Spleen (tissue), 7 donors: ENCODE measurements around the gene FAM107A.

Experiments used
- POLR2A ChIP-seq, 3 donors: fragments of 450-650 bp; IDR thresholded peaks; one replicate each; pipeline ENCODE4 v1.5.1; 2017; ENCODE audit warnings: antibody characterized with exemption in 3 of 3, mild to moderate bottlenecking in 1 of 3
- TF ChIP-seq, protein P1 (sequence below), 11 experiments: fragments of 200-600 bp in 7 of 11; fragments of 450-650 bp in 4 of 11; sonication (generic) in 4 of 11; IDR thresholded peaks in 8 of 11; conservative IDR thresholded peaks in 3 of 11; 1 replicate in 7 of 11; 2 replicates in 4 of 11; pipeline versions ENCODE4 v1.4.0 to v1.8.0; 2016 to 2021; ENCODE audit warnings: antibody characterized with exemption in 11 of 11, inconsistent platforms in 4 of 11, mild to moderate bottlenecking in 1 of 11
- donor health status: DM: no; HTN: no; CAD: no; lungs with moderate emphysema.
- donor health status: DM: no; HTN: no; CAD: no.
- donor health status: DM: no; HTN: no; CAD: no.

DNA sequence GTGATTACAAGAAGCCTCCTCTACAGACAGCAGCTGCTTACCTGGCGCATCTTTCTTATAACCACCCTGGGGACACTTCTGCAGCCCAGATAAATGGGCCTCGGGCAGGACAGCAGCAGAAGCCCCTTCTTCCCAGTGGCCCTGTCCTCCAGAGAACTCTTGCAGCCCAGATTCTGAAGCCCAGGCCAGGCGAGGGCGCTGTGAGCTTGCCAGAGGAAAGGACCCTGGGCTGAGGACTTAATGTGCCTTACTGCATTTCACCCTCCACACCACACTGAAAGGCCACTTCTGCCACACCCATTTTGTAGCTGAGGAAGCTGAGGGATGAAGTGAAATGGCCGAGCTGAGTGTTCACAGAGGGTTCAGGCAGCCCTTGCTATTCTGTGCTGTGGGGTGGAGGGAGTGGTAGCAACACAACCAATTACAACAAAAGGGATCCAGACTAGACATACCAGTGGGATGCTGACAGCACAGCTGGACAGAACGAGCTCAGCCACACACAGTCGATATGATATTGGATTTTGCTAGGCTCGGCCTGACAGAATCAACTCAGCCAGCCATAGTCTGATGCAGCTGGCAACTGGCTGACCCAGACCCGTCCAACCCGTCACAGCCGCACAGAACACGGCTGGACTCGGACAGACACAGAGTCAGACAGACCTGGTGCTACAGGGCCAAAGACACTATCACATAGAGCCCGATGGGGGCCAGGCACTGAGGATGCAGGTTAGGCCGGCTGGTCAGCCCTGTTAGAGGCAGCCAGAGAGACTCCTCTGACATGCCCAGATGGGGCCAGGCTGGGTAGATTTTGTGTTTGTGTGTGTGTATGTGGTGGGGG lies 47.5 kb downstream of the FAM107A start:
- TF ChIP-seq, protein P1, sequence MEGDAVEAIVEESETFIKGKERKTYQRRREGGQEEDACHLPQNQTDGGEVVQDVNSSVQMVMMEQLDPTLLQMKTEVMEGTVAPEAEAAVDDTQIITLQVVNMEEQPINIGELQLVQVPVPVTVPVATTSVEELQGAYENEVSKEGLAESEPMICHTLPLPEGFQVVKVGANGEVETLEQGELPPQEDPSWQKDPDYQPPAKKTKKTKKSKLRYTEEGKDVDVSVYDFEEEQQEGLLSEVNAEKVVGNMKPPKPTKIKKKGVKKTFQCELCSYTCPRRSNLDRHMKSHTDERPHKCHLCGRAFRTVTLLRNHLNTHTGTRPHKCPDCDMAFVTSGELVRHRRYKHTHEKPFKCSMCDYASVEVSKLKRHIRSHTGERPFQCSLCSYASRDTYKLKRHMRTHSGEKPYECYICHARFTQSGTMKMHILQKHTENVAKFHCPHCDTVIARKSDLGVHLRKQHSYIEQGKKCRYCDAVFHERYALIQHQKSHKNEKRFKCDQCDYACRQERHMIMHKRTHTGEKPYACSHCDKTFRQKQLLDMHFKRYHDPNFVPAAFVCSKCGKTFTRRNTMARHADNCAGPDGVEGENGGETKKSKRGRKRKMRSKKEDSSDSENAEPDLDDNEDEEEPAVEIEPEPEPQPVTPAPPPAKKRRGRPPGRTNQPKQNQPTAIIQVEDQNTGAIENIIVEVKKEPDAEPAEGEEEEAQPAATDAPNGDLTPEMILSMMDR (IDR thresholded peaks at IDR 0.05 in 8 of 11, conservative IDR thresholded peaks at IDR 0.05 in 3 of 11) = no peak
- TF ChIP-seq POLR2A (IDR thresholded peaks at IDR 0.05) = no peak
